ENCODE results near the gene PRR16. TPM values are rescaled to one million over a fixed set of nuclear protein-coding genes. Genes with fewer than 3 reads are reported as not detected.

Gene PRR16
- polyA plus RNA-seq, 4 donors: 2.4 to 3.0 (median 2.7) TPM; not detected in 1

DNA sequence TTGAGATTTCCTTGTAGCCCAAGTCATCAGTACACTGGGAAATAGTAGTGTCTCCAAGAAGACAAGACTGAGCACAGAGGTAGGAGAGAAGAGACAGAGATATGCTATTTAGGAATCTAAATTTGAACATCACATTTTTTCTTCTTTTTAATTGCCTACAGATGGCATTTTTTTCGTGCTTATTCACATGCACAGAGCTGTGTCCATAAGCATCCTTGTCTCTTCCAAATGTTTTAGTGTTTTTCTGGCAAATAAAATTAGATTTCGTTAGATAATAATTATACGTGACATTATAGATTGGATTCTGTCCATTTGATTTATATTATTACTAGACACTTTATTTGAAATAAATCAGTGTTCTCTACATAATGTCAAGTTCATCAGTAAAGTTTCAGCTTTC, 80.9 kb downstream of the PRR16 start:
- H3K4me3 ChIP-seq (ENCODE audit: low read depth in 1 of 3, low read length in 3 of 3): no peak overlapping the region
- FAIRE-seq: no peak
- no peak overlapping the region for H3K27ac ChIP-seq (ENCODE audit: low read depth in 1 of 3, low read length in 2 of 3)
- 64 to 69% (median 67%) methylated on average over 3 of the region's 3 CpGs for WGBS, 3 donors
- H3K4me1 ChIP-seq (ENCODE audit: control insufficient read depth in 3 of 3, insufficient read depth in 2 of 3, low read depth in 1 of 3, low read length in 2 of 3): no peaks in the 10 kb centered on the region
- no peaks in the 10 kb centered on the region for H3K27me3 ChIP-seq (ENCODE audit: control insufficient read depth in 3 of 3, insufficient read depth in 3 of 3, low read length in 3 of 3)
- no peaks in the 10 kb centered on the region for H3K9me3 ChIP-seq (ENCODE audit: control insufficient read depth in 2 of 2, insufficient read depth in 1 of 2, low read depth in 1 of 2, low read length in 1 of 2)
- H3K36me3 ChIP-seq (ENCODE audit: control insufficient read depth in 3 of 3, insufficient read depth in 2 of 3, low read depth in 1 of 3, low read length in 3 of 3): no peaks in the 10 kb centered on the region
- DNase-seq: no peak

DNA sequence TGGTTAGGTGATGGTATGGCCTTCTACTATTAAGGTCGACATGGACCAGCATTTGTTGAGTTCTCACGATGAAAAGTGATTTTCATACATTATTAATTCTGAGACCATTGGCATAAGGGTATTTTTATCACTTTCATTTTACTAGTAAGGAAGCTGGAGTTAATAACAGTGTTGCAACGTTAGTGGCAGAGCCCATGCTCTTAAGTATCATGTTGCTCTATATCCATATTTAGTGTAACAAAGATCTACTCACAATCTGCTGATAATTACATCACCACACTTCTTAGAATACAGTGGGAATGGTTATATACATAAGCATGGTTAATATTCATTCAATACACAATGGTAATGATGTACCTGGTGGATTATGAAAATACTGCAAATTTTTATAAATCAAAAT, 81.9 kb downstream of the PRR16 start:
- Histone ChIP-seq H3K36me3 (ENCODE audit: control insufficient read depth in 3 of 3, insufficient read depth in 2 of 3, low read depth in 1 of 3, low read length in 3 of 3) (no peaks in the 10 kb centered on the region), H3K4me1 (ENCODE audit: control insufficient read depth in 3 of 3, insufficient read depth in 2 of 3, low read depth in 1 of 3, low read length in 2 of 3) (no peaks in the 10 kb centered on the region), H3K4me3 (ENCODE audit: low read depth in 1 of 3, low read length in 3 of 3) (no peak overlapping the region), H3K27me3 (ENCODE audit: control insufficient read depth in 3 of 3, insufficient read depth in 3 of 3, low read length in 3 of 3) (no peaks in the 10 kb centered on the region), H3K9me3 (ENCODE audit: control insufficient read depth in 2 of 2, insufficient read depth in 1 of 2, low read depth in 1 of 2, low read length in 1 of 2) (no peaks in the 10 kb centered on the region), H3K27ac (ENCODE audit: low read depth in 1 of 3, low read length in 2 of 3) (no peak overlapping the region)
- DNase-seq (no peak), FAIRE-seq (no peak)
- WGBS, 3 donors: 68 to 74% (median 69%) methylated on average over 3 of the region's 3 CpGs

DNA sequence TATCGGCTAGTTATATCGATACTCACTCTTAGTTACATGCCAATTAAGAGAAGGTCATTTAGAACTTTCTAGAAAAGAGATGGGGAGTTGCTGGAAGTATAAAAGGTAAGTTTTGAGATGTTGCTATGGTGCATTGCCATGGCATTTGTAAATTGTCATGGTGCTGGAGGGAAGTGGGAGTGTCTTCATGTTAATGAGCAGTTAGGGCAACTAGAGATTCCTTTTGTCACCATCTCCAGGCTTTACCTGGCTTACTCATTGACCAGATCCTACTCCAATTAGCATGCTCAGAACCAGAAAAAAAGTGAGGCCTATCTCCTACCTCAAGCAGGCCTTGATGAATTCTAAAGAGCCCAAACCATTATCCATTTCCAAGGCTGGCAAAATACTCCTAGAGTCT, 82.8 kb downstream of the PRR16 start:
- Histone ChIP-seq H3K27ac (ENCODE audit: low read depth in 1 of 3, low read length in 2 of 3) (no peak overlapping the region), H3K9me3 (ENCODE audit: control insufficient read depth in 2 of 2, insufficient read depth in 1 of 2, low read depth in 1 of 2, low read length in 1 of 2) (no peaks in the 10 kb centered on the region), H3K4me3 (ENCODE audit: low read depth in 1 of 3, low read length in 3 of 3) (no peak overlapping the region), H3K36me3 (ENCODE audit: control insufficient read depth in 3 of 3, insufficient read depth in 2 of 3, low read depth in 1 of 3, low read length in 3 of 3) (no peaks in the 10 kb centered on the region), H3K4me1 (ENCODE audit: control insufficient read depth in 3 of 3, insufficient read depth in 2 of 3, low read depth in 1 of 3, low read length in 2 of 3) (no peaks in the 10 kb centered on the region), H3K27me3 (ENCODE audit: control insufficient read depth in 3 of 3, insufficient read depth in 3 of 3, low read length in 3 of 3) (no peaks in the 10 kb centered on the region)
- DNase-seq: no peak
- WGBS, 3 donors: 92 to 99% (median 97%) methylated on average over 2 of the region's 2 CpGs
- no peak for FAIRE-seq

DNA sequence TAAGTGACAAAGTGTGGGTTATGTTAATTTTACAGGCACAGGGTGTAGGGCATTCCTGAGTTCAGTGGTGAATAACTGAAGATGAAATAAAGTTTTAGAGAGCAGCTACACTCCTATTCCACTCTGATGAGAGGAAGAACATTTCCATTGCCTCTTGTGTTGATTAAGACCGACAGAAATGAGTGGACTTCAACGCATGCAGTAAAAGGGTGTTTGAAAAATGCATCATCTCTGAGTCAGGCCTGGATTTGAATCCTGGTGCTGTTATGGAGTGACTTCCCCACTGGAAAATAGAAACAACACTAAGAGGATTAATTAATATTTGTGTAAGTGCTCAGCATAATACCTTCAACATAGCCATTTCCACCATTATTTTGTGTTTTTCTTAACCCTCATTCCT, 86.3 kb downstream of the PRR16 start:
- no peaks in the 10 kb centered on the region for H3K27me3 ChIP-seq (ENCODE audit: control insufficient read depth in 3 of 3, insufficient read depth in 3 of 3, low read length in 3 of 3)
- no peak overlapping the region for H3K27ac ChIP-seq (ENCODE audit: low read depth in 1 of 3, low read length in 2 of 3)
- 89 to 96% (median 94%) methylated on average over 2 of the region's 2 CpGs for WGBS, 3 donors
- H3K9me3 ChIP-seq (ENCODE audit: control insufficient read depth in 2 of 2, insufficient read depth in 1 of 2, low read depth in 1 of 2, low read length in 1 of 2): no peaks in the 10 kb centered on the region
- H3K4me3 ChIP-seq (ENCODE audit: low read depth in 1 of 3, low read length in 3 of 3): no peak overlapping the region
- no peak for FAIRE-seq
- H3K4me1 ChIP-seq (ENCODE audit: control insufficient read depth in 3 of 3, insufficient read depth in 2 of 3, low read depth in 1 of 3, low read length in 2 of 3): no peaks in the 10 kb centered on the region
- H3K36me3 ChIP-seq (ENCODE audit: control insufficient read depth in 3 of 3, insufficient read depth in 2 of 3, low read depth in 1 of 3, low read length in 3 of 3): no peaks in the 10 kb centered on the region
- no peak for DNase-seq

DNA sequence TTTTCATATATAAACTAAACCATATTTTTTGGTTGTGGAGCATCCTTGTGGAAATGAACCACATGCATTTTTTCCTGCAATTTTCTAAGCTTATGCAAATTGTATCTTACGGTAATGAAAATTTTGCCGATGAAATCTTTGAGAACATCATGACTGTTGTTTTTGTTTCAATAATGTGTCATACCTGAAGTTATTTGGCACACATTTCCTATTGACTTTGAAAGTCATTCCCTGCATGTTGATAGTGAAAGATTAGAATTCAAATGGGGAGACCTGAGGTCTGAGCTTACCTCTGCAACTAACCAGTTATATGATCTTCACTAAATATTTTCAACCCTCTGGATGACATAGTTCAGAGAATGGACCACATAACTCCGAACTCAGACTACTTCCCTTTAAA, 88.5 kb downstream of the PRR16 start:
- Histone ChIP-seq H3K4me1 (ENCODE audit: control insufficient read depth in 3 of 3, insufficient read depth in 2 of 3, low read depth in 1 of 3, low read length in 2 of 3) (no peaks in the 10 kb centered on the region), H3K9me3 (ENCODE audit: control insufficient read depth in 2 of 2, insufficient read depth in 1 of 2, low read depth in 1 of 2, low read length in 1 of 2) (no peaks in the 10 kb centered on the region), H3K27ac (ENCODE audit: low read depth in 1 of 3, low read length in 2 of 3) (no peak overlapping the region), H3K27me3 (ENCODE audit: control insufficient read depth in 3 of 3, insufficient read depth in 3 of 3, low read length in 3 of 3) (no peaks in the 10 kb centered on the region), H3K36me3 (ENCODE audit: control insufficient read depth in 3 of 3, insufficient read depth in 2 of 3, low read depth in 1 of 3, low read length in 3 of 3) (no peaks in the 10 kb centered on the region), H3K4me3 (ENCODE audit: low read depth in 1 of 3, low read length in 3 of 3) (no peak overlapping the region)
- DNase-seq (no peak), FAIRE-seq (no peak)
- 79 to 88% (median 88%) methylated on average over 3 of the region's 3 CpGs for WGBS, 3 donors

DNA sequence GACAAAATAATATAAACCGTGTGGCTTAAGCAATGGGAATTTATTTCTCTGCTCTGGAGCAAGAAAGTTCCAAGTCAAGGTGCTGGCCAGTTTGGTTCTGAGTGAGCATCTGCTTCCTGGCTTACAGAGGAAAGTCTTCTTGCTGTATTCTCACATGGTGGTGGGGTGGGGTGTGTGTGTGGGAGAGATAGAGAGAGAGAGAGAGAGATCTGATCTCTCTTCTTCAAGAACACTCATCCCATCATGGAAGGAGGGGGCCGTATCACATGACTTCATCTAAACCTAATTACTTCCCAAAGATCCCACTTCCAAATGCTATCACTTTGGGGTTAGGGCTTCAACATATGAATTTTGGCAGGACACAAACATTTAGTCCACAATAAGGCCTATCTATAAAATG, 91.2 kb downstream of the PRR16 start:
- H3K4me3 ChIP-seq (ENCODE audit: low read depth in 1 of 3, low read length in 3 of 3): no peak overlapping the region
- no peaks in the 10 kb centered on the region for H3K36me3 ChIP-seq (ENCODE audit: control insufficient read depth in 3 of 3, insufficient read depth in 2 of 3, low read depth in 1 of 3, low read length in 3 of 3)
- H3K4me1 ChIP-seq (ENCODE audit: control insufficient read depth in 3 of 3, insufficient read depth in 2 of 3, low read depth in 1 of 3, low read length in 2 of 3): no peaks in the 10 kb centered on the region
- DNase-seq (no peak), FAIRE-seq (no peak)
- WGBS, 3 donors: 86 to 89% (median 86%) methylated on average over 2 of the region's 2 CpGs
- no peak overlapping the region for H3K27ac ChIP-seq (ENCODE audit: low read depth in 1 of 3, low read length in 2 of 3)
- H3K27me3 ChIP-seq (ENCODE audit: control insufficient read depth in 3 of 3, insufficient read depth in 3 of 3, low read length in 3 of 3): no peaks in the 10 kb centered on the region
- H3K9me3 ChIP-seq (ENCODE audit: control insufficient read depth in 2 of 2, insufficient read depth in 1 of 2, low read depth in 1 of 2, low read length in 1 of 2): no peaks in the 10 kb centered on the region

DNA sequence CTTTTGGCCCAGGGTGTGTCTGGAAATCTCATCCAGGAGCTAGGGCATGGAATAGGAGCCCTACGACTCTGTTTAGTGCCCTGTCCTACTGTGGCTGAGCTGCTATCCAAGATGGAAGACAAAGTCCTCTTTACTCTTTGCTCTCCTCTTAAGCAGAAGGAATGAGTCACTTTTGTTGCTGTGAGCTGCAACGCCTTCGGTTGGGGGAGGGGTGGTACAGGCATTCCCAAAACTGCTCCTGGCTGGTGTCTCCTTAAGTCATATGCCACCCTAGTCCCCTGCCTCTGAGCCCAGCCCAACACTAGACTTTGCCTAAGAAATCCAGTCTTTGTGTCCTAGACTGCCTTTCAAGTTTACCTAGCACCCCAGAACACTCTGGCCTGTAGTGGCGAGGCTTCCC, 99.9 kb downstream of the PRR16 start:
- Histone ChIP-seq H3K36me3 (ENCODE audit: control insufficient read depth in 3 of 3, insufficient read depth in 2 of 3, low read depth in 1 of 3, low read length in 3 of 3) (no peaks in the 10 kb centered on the region), H3K9me3 (ENCODE audit: control insufficient read depth in 2 of 2, insufficient read depth in 1 of 2, low read depth in 1 of 2, low read length in 1 of 2) (peaks cover 0 to 8% of the 10 kb centered on the region in 2 donors), H3K4me1 (ENCODE audit: control insufficient read depth in 3 of 3, insufficient read depth in 2 of 3, low read depth in 1 of 3, low read length in 2 of 3) (no peaks in the 10 kb centered on the region), H3K27me3 (ENCODE audit: control insufficient read depth in 3 of 3, insufficient read depth in 3 of 3, low read length in 3 of 3) (no peaks in the 10 kb centered on the region), H3K4me3 (ENCODE audit: low read depth in 1 of 3, low read length in 3 of 3) (no peak overlapping the region), H3K27ac (ENCODE audit: low read depth in 1 of 3, low read length in 2 of 3) (no peak overlapping the region)
- 78 to 88% (median 86%) methylated on average over 4 of the region's 4 CpGs for WGBS, 3 donors
- DNase-seq: no peak
- no peak for FAIRE-seq

DNA sequence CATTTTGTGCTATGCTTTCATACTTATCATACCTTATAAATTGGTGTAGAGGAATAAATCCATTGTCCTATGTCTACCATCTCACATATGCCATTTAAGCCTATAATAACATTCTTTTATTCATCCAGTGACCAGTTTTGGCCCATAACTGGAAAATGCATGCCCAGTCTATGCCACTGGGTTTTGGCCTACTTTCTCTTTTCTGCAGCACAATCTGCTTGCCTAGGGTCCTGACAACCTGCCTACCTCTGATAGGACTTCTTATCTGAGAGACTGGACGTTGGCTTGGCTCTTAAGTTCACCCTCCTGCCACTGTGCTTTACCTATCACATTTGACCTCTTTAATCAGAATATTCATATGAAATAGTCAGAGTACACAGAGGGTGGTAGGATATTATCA, 103.0 kb downstream of the PRR16 start:
- H3K4me1 ChIP-seq (ENCODE audit: control insufficient read depth in 3 of 3, insufficient read depth in 2 of 3, low read depth in 1 of 3, low read length in 2 of 3): no peaks in the 10 kb centered on the region
- FAIRE-seq (no peak), DNase-seq (no peak)
- no peak overlapping the region for H3K27ac ChIP-seq (ENCODE audit: low read depth in 1 of 3, low read length in 2 of 3)
- peaks cover 0 to 8% of the 10 kb centered on the region in 2 donors for H3K9me3 ChIP-seq (ENCODE audit: control insufficient read depth in 2 of 2, insufficient read depth in 1 of 2, low read depth in 1 of 2, low read length in 1 of 2)
- no peaks in the 10 kb centered on the region for H3K27me3 ChIP-seq (ENCODE audit: control insufficient read depth in 3 of 3, insufficient read depth in 3 of 3, low read length in 3 of 3)
- no peaks in the 10 kb centered on the region for H3K36me3 ChIP-seq (ENCODE audit: control insufficient read depth in 3 of 3, insufficient read depth in 2 of 3, low read depth in 1 of 3, low read length in 3 of 3)
- 6 to 40% (median 7%) methylated on average over 1 of the region's 1 CpG for WGBS, 3 donors
- H3K4me3 ChIP-seq (ENCODE audit: low read depth in 1 of 3, low read length in 3 of 3): no peak overlapping the region

DNA sequence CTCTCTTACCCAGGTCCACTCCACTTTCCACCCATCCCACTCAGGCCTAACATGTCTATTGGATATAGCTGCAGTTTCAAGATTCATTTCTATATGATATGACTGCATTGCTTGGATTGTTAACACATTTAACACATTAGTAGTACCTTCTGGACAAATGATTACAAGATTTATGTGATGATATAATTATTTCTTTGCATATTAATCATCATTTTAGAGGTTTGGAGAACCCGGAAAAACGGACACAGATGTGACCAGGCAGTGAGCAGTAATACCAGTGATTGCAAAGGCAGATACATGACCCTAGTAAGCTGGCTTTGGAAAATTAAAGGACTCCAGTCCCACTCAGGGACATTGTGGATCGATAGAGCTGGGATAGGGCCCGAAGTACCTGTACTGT, 103.8 kb downstream of the PRR16 start:
- peaks cover 0 to 8% of the 10 kb centered on the region in 2 donors for H3K9me3 ChIP-seq (ENCODE audit: control insufficient read depth in 2 of 2, insufficient read depth in 1 of 2, low read depth in 1 of 2, low read length in 1 of 2)
- WGBS, 3 donors: 65 to 79% (median 66%) methylated on average over 4 of the region's 4 CpGs
- H3K4me1 ChIP-seq (ENCODE audit: control insufficient read depth in 3 of 3, insufficient read depth in 2 of 3, low read depth in 1 of 3, low read length in 2 of 3): no peaks in the 10 kb centered on the region
- FAIRE-seq (no peak), DNase-seq (no peak)
- H3K36me3 ChIP-seq (ENCODE audit: control insufficient read depth in 3 of 3, insufficient read depth in 2 of 3, low read depth in 1 of 3, low read length in 3 of 3): no peaks in the 10 kb centered on the region
- no peak overlapping the region for H3K4me3 ChIP-seq (ENCODE audit: low read depth in 1 of 3, low read length in 3 of 3)
- H3K27ac ChIP-seq (ENCODE audit: low read depth in 1 of 3, low read length in 2 of 3): no peak overlapping the region
- no peaks in the 10 kb centered on the region for H3K27me3 ChIP-seq (ENCODE audit: control insufficient read depth in 3 of 3, insufficient read depth in 3 of 3, low read length in 3 of 3)
